Myocyte (in vitro differentiated cells): Measurements from ENCODE around the gene AGTRAP. TPM values are rescaled to one million over a fixed set of nuclear protein-coding genes. Genes with fewer than 3 reads are reported as not detected.

Source experiments
- DNase-seq: peaks from one replicate; pipeline ENCODE4 v3.0.0-alpha.2; 2012; ENCODE audit warnings: low read depth
- polyA plus RNA-seq: library from polyadenylated mRNA; unstranded; fragments of >200 nt; gene quantifications from one replicate; pipeline ENCODE4 v1.2.1, GENCODE V29; 2012; ENCODE audit warnings: missing spikeins
- total RNA-seq: library from RNA; depleted of rRNA; stranded (reverse); fragments of >200 nt; gene quantifications from 2 replicates; pipeline ENCODE4 v1.2.3, GENCODE V29; 2014

Gene AGTRAP, protein sequence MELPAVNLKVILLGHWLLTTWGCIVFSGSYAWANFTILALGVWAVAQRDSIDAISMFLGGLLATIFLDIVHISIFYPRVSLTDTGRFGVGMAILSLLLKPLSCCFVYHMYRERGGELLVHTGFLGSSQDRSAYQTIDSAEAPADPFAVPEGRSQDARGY
- 34.1 and 44.5 TPM in 2 replicates for total RNA-seq
- polyA plus RNA-seq = 62.5 TPM

DNA sequence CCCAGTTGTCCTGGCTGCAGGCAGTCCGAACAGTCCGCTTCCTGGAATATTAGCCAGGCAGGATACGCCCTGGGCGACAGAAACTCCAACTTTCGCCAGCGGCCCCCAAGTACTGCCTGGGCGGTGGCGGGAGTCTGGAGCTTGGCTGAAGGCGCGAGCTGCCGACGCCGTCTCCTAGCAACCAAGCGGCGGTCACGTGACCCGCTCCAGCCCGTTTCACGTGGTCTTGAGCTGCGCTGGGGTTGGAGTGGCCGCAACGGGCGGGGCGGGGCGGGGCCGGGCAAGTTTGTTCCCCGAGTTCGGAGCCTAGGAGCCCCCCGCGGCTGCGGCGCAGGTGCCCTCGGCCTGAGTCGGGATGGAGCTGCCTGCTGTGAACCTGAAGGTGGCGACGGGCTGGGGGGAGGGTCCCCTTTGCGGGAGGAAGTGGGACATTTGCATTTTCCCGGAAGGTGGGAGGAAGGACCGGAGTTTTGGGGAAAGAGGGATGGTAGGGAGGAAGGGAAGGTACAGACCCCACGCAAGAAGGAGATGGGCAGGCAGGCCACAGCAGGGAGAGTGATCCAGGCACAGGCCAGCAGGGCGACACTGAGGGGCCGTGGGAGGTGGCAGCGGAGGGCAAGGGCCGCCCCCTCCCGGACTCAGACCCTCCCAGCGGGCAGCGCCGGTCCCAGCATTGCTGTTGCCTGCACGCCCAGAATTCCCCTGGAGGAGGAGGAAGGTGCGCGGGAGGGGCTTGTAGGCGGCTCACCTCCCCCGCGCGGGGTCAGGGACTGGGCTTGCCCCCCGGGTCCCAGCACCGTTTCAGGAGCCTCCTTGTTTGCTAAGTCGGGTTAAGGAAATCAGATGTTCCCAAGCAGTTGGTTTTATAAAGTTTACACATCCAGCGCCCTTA is at the start of gene AGTRAP:
AGTRAP (plus strand) TSS at position 283 of the 892 bp plus-strand sequence; CDS start at position 356, 73 bp downstream.
- peak; percentile 90 for DNase-seq

DNA sequence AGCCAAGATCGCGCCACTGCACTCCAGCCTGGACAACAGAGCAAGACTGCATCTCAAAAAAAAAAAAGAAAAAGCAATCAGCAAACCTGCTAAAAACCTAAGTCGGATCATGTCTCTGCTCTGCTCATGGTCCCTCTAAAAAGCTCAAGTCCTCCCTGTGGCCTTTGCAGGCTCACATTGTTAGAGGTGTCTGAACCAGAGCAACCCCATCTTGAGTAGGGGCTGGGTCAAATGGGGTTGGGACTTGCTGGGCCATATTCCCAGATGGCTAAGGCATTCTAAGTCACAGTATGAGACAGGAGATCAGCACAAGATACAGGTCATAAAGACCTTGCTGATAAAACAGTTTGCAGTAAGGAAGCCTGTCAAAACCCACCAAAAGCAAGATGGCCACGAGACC is 47.4 kb upstream of the AGTRAP start:
- no peak for DNase-seq

DNA sequence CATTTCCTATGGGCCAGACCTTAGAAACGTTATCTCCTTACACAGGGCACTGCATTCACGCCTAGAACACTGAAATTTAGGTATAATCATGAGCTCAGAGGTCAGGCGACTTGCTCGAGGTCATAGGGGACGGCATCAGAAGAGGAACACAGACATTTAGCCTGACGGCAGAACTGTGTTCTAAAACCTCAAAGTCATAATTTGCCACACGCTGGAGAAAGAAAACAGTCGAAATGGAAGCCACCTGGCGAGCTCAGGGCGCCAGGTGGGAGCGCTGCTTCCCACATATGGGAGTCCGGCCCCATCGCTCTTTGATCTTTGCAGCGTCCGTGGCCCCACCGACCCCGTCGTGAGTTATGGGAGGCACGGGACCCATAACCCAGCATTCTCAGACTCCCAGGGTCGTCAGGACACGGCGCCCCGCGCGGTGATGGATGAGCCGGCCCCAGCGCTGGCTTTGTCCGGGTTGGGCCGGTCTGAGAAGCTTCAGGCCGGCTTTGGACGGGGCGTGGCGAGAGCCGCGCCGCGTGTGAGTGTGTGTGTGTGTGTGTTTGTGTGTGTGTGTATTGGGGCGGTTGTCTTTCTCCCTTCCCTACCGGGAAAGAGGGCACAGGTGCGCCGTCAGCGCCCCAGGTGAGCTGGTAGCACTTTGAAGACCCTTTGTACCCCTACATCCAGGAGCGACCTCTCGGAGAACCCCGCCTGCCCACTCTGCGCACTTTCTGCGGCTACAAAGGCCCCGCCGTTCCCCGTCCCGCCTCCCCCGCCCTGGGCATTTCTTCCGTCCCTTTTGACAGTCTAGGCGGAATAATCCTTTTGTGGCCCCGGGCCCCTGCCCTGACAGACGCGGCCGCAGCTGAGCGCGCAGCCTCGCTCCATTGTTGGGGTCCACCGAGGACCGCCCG is 45.3 kb upstream of the AGTRAP start:
- DNase-seq = no peak

DNA sequence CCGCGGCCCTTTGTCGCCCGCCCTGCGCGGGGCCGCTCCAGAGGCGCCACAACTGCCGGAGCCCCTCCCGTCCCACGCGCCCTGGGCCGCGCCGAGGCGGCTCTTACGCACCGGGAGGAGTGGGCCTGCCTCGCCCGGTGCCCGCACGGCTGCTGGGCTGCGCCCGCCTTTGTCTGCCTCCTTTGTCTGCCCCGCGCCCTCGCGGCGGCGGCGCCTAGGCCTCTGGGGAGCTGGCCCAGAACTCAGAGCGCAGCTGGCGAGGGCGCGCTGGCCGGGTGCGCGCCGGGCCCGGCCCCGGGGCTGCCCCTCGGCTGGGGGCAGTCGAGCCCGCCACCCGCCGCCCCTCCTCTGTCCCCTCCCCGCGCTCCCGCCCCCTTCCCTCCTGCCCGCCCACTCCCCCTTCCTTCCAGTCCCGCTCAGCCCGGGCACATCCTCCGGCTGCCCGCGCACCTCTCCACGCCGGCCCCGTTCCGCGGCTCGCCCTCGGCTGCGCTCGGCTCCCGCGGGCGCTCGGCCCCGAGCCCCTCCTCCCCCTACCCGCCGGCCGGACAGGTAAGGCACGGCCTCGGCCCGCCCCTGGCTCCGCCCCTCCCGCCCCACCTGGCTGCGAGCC is 44.5 kb upstream of the AGTRAP start, which contains the start of gene DRAXIN:
DRAXIN (plus strand) TSS at position 409 of the 613 bp plus-strand sequence. CDS start 14,549 bp downstream, outside the sequence.
- no peak for DNase-seq

DNA sequence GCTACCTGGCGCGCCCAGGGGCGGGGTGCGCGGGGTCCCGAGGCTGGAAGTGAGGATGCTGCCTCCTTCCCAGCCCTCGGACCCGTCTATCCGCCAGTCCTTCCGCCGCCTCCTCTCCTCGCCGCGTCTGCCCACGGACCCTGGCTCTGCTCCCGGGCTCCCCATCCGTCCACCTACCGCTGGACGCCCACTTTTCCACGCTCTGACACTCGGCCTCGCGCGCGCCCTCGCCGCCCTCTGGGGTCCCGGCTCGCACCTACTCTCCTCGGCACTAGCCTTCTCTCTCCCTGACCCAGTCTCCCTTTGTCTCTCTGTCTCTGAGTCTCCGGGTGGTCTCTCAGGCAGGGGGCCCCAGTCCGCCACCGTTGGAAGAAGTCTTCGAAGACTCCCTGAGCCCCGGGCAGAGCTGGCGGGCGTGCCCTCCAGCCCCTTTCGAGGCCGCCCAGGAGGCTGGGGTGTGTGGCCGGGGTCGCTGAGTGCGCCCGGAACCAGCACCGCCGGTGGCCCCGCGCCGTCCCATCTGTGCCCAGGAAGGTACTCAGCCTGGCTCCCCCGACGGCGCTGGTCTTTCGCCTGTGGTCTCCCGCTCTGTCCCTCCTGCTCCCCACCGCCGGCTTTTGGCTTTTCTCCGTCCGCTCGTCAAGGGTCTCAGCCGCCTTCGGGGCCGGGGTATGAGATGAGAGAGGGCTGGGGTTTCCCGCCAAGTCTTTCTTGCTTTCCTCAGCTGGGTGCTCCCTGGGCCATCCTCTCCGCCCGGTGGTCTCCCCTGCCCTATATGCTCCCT is 43.8 kb upstream of the AGTRAP start:
- DNase-seq = no peak

DNA sequence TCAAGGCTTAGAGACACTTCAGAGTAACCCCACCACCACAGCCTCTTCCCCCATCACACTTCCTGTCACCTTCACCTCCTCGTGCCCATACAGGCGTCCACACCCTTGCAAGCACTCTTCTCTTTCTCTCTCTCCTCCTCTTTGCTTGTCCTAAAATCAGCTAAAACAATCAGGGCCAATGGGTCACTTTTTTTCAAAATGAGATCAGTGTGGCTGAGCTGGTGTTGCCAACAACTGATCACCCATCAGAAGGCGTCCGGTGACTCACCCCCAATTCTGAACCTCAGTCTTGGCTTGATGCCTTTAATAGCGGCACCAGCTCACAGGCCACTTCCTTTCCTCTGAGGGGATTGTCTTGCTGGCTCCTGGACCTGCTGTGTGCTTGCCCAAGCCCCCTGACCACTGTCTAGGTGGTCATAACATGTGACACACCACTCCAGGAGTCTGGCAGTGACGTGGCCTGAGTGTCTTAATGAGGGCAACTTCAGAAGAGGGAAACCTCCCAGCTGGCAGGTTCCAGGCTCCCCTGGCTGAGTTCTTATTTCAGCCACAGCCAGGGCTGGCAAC is 42.8 kb upstream of the AGTRAP start:
- DNase-seq = peak; percentile 87

DNA sequence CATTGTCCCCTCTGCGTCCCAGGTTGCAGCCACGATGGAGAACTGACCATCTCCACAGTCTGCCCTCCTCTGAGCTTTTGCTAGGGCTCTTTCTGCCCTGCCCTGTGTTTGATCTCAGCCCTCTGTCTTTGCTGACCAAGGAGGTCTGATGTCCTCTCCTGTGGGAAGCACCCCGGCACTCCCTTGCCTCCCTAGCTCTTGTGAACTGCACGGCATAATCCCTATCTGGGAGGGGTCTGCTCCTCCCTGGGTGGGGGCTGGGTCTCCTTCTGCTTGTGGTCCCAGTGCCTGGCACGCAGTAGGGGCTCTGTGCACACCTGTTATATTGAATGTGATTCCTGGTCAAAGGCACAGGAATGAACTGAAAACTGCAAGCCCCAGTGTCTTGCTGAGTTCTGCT is 42.0 kb upstream of the AGTRAP start:
- no peak for DNase-seq

DNA sequence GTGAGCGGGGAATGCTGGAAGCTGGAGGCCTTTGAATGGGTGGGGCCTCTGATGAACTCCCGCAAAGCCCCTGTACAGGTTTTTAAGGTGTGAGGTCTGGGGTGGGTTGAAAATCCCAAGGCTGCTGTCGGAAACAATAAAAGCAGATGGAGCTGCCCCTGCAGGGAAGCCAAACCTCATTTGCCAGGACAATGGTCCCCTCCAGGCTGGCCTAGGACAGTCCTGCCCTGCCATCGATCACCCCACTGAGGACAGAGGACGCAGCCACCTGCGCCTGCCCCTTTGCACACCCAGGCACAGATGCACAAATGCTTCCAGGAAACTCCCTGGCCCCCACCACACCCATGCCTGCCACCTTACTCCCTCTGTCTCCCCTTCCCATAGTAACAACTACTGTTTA is 40.1 kb upstream of the AGTRAP start:
- no peak for DNase-seq

DNA sequence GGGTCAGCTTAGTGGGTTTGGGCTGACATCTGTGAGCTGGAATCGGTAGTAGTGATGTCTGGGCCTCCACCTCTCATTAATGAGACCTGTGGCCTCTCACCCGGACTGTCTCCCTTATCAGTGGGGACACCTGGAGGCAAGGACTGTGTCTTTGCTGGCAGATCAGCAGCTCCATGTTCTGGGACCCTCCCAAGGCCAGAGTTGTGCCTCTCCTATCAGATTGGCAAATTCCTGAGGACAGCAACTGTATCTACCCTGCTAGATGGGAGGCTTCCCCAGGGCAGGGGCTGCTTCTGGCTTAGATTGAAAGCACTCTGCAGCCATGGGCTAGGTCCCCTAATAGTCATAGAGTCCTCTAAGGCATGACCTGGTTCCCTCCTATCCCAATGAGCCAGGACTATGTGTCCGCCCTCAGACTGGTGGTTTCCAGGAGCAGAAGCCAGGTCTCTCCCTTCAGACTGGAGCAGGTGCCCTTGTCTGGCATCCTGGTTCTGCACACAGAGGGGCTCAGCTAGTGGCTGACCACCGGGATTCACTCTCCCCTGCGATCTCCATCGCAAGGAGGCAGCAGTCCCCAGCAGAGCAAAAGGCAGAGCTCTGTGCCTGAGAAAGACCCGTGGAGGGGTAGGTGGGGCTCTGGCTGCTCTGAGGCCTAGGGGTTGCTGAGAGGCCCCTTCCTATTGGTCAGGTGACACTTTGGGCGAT is 38.6 kb upstream of the AGTRAP start:
- no peak for DNase-seq

DNA sequence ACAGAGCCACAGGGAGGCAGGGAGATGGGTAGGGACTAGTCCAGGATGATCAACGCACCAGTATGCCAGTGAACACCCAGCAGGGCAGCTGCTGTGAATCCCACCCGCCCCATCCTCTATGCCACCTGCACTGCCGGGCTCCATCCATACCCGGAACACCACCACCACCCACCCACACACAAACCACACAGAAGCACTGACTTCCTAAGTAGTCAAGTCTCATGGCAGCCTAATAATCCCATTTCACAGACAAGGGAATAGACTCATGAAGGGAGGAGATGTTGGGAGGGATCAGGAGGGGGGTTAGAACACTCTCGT is 38.1 kb upstream of the AGTRAP start:
- no peak for DNase-seq

DNA sequence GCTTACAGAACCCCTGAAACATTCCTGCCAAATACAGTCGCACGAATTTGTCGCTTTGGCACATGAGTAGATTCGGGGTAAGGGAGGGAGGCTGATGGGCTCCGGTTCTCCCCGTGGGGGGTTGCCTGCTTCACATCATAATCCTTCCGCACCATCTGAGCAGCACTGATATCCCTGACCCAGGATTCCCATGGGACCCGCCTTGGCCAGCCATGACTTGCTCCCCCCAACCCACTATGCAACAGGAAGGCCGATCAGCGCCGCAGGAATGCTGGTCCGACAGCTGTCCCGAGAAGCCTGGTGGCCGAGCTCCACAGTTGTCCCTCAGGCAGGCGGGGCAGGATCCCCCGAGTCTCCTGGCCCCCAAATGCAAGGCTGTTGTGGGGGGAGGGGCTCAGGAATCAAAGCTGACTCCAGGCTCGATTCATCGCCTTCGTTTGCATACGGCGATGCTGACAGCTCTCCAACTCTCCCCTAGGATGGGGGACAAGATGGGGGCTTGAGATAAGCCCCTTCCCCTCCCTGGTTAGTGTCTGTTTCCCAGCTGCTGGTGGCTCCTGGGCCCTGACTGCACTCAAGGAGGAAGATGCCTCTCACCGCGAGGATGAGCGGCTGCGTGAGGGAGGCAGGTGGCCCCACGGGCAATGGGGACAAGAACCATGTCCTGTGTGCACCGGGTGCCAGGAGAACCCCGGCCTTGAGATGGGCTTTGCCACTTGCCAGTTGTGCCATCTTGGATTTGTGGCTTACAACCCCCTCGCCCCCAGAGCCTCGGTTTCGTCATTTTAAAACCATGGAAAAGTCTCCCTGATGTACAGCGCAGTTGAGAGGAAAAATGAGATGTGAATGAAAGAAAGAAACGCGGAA is 35.1 kb upstream of the AGTRAP start:
- peak; percentile 97 for DNase-seq

DNA sequence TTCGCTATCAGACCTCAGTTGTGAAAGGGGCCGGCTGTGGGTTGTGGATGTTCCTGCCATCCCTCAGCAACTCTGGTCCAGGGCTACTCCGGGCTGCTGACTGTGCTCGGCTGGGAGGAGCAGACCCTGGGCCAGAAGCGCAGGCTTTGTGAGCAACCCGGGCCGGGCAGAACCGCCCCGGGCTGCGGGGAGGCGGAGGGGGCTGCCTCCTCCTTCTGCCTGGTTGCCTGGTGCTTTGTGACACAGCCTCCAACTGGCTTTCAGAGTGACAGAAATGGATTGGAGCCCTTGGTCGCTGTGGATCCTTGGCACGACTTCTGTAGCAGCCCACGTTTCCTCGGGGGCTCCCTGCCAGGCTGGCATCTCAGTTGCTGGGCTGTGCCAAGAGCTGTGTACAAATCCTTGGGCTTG is 34.4 kb upstream of the AGTRAP start:
- DNase-seq = peak; percentile 79

DNA sequence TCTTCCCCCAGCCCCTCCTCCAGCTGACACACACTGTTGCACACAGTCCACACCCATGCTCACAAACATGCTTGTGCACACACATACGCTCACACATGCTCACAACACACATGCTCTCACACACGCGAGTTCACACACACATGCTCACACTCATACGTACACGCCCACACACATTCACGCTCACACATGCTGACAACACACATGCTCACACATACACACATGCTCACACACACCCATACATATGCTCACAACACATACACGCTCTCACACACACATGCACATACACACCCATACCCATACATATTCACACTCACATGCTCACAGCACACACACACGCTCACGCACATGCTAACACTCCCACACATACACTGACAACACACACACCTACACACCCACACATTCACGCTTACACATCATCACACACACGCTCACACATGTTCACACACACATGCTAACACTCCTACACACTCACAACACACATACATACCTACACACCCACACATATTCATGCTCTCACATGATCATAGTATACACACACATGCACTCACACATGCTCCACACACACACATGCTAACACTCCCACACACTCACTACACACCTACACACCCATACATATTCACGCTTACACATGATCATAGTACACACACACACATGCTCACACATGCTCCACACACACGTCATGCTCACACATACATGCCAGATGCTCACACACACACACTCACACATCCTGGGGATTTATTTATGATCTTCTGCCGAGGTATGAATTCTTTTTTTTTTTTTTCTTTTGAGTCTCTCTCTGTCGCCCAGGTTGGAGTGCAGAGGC is 33.7 kb upstream of the AGTRAP start:
- DNase-seq = no peak

DNA sequence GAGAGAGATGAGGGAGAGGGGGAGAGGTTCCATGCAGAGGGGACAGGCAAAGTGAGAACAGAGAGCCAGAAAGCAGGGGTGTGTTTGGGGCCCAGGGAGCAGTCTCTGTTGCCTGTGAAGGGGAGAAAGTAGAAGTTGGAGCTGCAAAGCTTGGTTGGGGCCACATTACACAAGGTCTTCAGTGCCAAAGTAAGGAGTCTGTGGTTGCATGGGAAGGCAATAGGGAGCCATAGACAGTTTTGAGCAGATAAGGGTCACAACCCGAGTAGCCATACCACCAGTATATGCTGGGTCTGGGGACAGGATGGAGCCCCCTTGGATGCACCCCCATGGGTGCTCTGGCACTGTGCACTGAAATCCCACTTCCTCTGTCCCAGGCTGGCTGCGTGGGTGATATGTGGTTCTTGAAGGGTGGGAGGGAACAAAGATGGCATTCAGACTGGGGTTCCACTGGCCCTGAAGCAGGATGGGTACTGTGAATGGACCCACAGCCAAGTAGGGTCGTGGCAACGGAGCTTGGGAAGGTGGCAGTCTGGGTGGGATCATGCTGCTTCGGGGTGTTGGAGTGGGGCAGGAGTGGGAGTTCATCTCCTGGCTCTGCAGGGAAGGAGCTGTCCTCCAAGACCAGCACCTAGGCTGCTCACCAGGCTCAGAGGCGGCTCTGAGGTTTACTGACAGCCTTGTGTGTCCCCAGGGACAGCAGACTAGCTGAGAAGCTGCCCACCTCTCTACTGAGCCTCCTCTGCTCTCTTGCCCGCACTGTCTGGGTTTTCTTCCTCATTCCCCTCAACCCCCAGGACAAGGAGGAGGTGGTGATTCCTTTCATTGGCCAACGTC is 32.4 kb upstream of the AGTRAP start:
- no peak for DNase-seq

DNA sequence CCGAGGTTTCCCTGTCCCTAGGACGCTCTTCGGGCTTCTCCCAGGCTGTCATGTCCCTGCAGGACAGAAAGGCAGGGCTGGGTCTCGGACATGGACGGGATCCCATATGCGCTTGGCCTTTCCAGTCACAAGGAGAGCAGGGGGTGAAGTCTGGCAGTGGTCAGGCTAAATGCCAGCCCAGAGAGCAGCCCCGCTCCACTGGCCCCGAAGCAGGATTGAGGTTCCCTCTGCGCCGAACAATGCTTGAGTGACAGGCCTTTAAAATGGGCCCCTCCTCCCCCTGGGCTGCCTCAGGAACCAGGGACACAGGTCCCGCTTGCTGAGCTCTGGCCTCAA is 31.8 kb upstream of the AGTRAP start:
- DNase-seq = no peak

DNA sequence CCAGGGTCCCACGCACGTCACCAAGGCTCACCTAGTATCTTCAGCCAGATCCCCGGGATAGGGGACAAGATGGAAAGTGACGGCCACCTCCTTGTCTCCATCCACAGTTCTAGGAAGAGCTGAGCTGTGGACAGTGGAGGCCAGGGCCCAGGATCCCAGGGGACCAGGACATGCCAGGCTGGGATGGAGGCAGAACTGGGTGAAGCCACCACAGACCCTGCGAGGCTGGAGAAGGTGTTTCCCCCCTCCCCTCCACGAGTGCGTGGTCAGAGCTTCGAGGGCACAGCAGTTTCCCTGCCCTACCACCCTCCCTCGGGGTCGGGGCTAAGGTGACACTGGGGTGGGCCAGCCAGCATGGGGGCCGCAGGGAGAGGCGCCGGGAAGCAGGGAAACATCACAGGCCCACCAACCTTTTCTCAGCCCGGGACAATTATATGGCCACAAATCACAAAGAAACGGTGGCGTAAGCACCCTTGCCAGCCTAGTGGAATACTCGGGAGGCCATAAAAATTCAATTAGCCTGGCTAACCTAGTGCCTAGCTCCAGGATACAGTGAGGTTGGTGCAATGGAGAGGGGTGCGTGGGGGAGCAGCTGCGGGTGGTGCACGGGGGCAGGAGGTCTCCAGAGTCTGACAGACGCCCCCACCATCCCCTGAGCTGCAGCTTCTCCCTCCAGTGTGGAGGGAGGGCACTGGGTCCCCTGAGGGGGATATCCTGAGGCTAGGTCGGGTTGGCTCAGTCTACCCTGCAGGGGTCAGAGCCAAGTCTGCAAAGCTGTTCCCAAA is 31.1 kb upstream of the AGTRAP start:
- no peak for DNase-seq
